Eye (tissue), 1 donor: Measurements from ENCODE around the gene LPIN3.

Experiments used
- DNase-seq: peaks from one replicate; pipeline ENCODE4 v3.0.0-alpha.2; 2015

The LPIN3 gene

GRCh38 chr20:41394931-41395666, 54.5 kb downstream of the LPIN3 start:
- DNase-seq, result no peak

GRCh38 chr20:41395667-41396664, 55.3 kb downstream of the LPIN3 start:
- peak; percentile 62 for DNase-seq

- DNase-seq, result no peak
Measured at GRCh38 chr20:41398408-41398807, 57.8 kb downstream of the LPIN3 start.

- DNase-seq, result no peak
Measured at GRCh38 chr20:41403604-41404003, 63.0 kb downstream of the LPIN3 start.

GRCh38 chr20:41405436-41405835, 64.8 kb downstream of the LPIN3 start:
- no peak for DNase-seq

GRCh38 chr20:41406353-41406752, 65.7 kb downstream of the LPIN3 start:
- DNase-seq, result peak; percentile 70

- no peak for DNase-seq
Measured at GRCh38 chr20:41406896-41407444, 66.3 kb downstream of the LPIN3 start.

- peak; percentile 47 for DNase-seq
Measured at GRCh38 chr20:41407607-41408006, 67.0 kb downstream of the LPIN3 start.

GRCh38 chr20:41408156-41408794, 67.7 kb downstream of the LPIN3 start:
- peak; percentile 55 for DNase-seq

GRCh38 chr20:41408986-41409385, 68.4 kb downstream of the LPIN3 start:
- DNase-seq, result peak; percentile 47
